Measurements from ENCODE around the gene ATP5F1D.

Gene ATP5F1D

GRCh38 chr19:1261538-1261797 lies 19.9 kb downstream of the ATP5F1D start:
- DNase-seq (ENCODE audit: low read depth in 1 of 2, low spot score in 1 of 2), result no peak
- H3K27ac ChIP-seq (replicated peaks), result peak overlapping the region; percentile 86
- TF ChIP-seq REST (IDR thresholded peaks at IDR 0.05; ENCODE audit: insufficient replicate concordance, low read depth) (no peak), POLR2AphosphoS5 (IDR thresholded peaks at IDR 0.05; ENCODE audit: low read depth) (no peak), SPI1 (IDR thresholded peaks at IDR 0.05; ENCODE audit: borderline replicate concordance, low read depth) (no peak), GABPA (IDR thresholded peaks at IDR 0.05; ENCODE audit: low read depth) (no peak), CTCF (IDR thresholded peaks at IDR 0.05; ENCODE audit: insufficient read depth, low read length) (no peak)

GRCh38 chr19:1261798-1262622 lies 20.5 kb downstream of the ATP5F1D start:
- H3K27ac ChIP-seq (replicated peaks), result peak overlapping the region; percentile 86
- H3K4me3 ChIP-seq (replicated peaks; ENCODE audit: insufficient read depth, low read length), result peak overlapping the region; percentile 64
- no peak for TF ChIP-seq GABPA (IDR thresholded peaks at IDR 0.05; ENCODE audit: low read depth)
- no peak for TF ChIP-seq SPI1 (IDR thresholded peaks at IDR 0.05; ENCODE audit: borderline replicate concordance, low read depth)
- TF ChIP-seq CTCF (IDR thresholded peaks at IDR 0.05; ENCODE audit: insufficient read depth, low read length), result no peak
- TF ChIP-seq POLR2AphosphoS5 (IDR thresholded peaks at IDR 0.05; ENCODE audit: low read depth), result no peak
- TF ChIP-seq REST (IDR thresholded peaks at IDR 0.05; ENCODE audit: insufficient replicate concordance, low read depth), result no peak
- peak; percentile 43 to 53 for DNase-seq (ENCODE audit: low read depth in 1 of 2, low spot score in 1 of 2)
- no peaks in the 10 kb centered on the region for H3K27me3 ChIP-seq (ENCODE audit: insufficient read depth, poor library complexity, severe bottlenecking)

More at GRCh38 chr19:1261538-1261797, 19.9 kb downstream of the ATP5F1D start:
- Histone ChIP-seq H3K27me3 (ENCODE audit: insufficient read depth, poor library complexity, severe bottlenecking) (no peaks in the 10 kb centered on the region), H3K4me3 (replicated peaks; ENCODE audit: insufficient read depth, low read length) (peak overlapping the region; percentile 64)

- H3K27ac ChIP-seq (replicated peaks), result no peak overlapping the region
- no peak for TF ChIP-seq CTCF (IDR thresholded peaks at IDR 0.05; ENCODE audit: insufficient read depth, low read length)
- TF ChIP-seq POLR2AphosphoS5 (IDR thresholded peaks at IDR 0.05; ENCODE audit: low read depth), result no peak
- TF ChIP-seq REST (IDR thresholded peaks at IDR 0.05; ENCODE audit: insufficient replicate concordance, low read depth), result no peak
- TF ChIP-seq SPI1 (IDR thresholded peaks at IDR 0.05; ENCODE audit: borderline replicate concordance, low read depth), result no peak
- no peak for TF ChIP-seq GABPA (IDR thresholded peaks at IDR 0.05; ENCODE audit: low read depth)
- no peak for DNase-seq (ENCODE audit: low read depth in 1 of 2, low spot score in 1 of 2)
- no peak overlapping the region for H3K4me3 ChIP-seq (replicated peaks; ENCODE audit: insufficient read depth, low read length)
- no peaks in the 10 kb centered on the region for H3K27me3 ChIP-seq (ENCODE audit: insufficient read depth, poor library complexity, severe bottlenecking)
These were observed 21.1 kb downstream of the ATP5F1D start for GRCh38 chr19:1262623-1263123.

All from HL-60 (cell line).